Urinary bladder (tissue), 4 donors: Measurements from ENCODE around the gene CRBN. TPM values are rescaled to one million over a fixed set of nuclear protein-coding genes. Genes with fewer than 3 reads are reported as not detected.

Experiments used
- DNase-seq: peaks from one replicate; pipeline ENCODE4 v3.0.0-alpha.2; 2015; ENCODE audit errors: extremely low spot score
- H3K27ac ChIP-seq: one replicate; pipeline ENCODE4 v1.5.1; 2013; ENCODE audit warnings: low read depth, mild to moderate bottlenecking, moderate library complexity
- H3K36me3 ChIP-seq: one replicate; pipeline ENCODE4 v1.6.1; 2013; ENCODE audit warnings: mild to moderate bottlenecking, moderate library complexity; ENCODE audit not compliant: insufficient read depth
- H3K4me1 ChIP-seq: one replicate; pipeline ENCODE4 v1.6.1; 2013; ENCODE audit warnings: mild to moderate bottlenecking, moderate library complexity; ENCODE audit not compliant: insufficient read depth
- H3K4me3 ChIP-seq: one replicate; pipeline ENCODE4 v1.5.1; 2013; ENCODE audit warnings: low read depth, low read length
- WGBS: extraction: QIAGEN DNeasy Blood & Tissue Kit; methylation state at CpG from one replicate; pipeline ENCODE4 v1.1.7; 2013; 5-methylcytosine and 5-hydroxymethylcytosine counted together
- polyA plus RNA-seq: library from polyadenylated mRNA; stranded (reverse); fragments of 200-250 nt; gene quantifications from one replicate; pipeline ENCODE4 v1.2.3, GENCODE V29; 2013
- total RNA-seq: library from RNA; depleted of rRNA; stranded (reverse); fragments of >200 nt; gene quantifications from one replicate; pipeline ENCODE4 v1.2.3, GENCODE V29; 2014
- donor health status: healthy with polysubstance abuse.
- donor health status: healthy.

The CRBN gene
- total and polyA plus RNA-seq, 2 donors = 36.7 to 154 TPM

DNA sequence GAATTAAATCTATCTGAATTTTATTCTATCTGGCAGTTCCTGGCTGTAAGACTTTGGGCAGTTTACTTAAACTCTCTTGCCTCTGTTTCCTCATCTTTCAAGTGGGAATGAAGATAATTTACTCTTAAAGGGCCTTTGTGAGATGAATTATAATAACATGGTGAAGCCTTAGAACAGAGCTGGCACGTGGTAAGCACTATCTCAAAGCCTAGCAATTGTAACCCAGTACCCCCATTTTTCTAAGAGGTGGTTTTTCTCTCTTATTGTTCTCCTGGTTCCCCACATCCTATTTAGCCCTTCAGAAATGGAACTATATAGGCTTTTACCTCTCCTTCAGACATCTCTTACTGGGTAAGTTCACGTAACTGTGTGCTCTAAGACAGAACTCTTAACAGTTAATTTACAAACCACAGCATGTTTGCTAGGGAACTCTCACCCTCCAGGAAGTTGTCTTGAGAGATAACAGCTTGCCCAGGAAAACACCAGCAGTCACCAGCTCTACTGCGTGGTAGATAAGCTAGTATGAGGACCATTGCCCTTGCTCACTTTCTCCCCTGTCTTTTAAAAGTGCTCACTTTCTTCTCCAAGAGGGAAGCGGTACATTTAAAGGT is 12.3 kb upstream of the CRBN start:
- 27% methylated on average over 4 of the region's 4 CpGs for WGBS
- Histone ChIP-seq H3K4me1 (no peaks in the 10 kb centered on the region), H3K27ac (no peak overlapping the region), H3K4me3 (no peak overlapping the region), H3K36me3 (no peaks in the 10 kb centered on the region)
- DNase-seq = no peak

DNA sequence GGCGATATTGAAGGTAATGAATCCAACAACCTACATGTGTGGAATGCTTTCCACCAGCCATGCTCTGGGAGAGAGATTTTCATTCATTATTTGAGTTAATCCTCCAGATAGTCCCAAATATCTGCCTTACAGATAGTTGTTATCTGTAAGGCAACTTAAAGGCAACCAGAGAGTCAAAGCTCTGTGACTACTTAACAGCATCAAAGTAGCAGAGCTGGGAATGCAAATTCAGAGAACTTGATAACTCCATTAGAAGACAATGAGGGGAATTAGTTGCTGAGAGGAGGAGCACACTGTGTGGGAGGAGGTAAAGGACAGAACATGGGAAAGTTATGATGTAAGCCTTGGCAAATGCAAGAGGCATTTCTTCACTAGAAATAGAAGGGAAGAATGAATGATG is 10.5 kb upstream of the CRBN start:
- Histone ChIP-seq H3K27ac (no peak overlapping the region), H3K4me3 (no peak overlapping the region), H3K4me1 (no peaks in the 10 kb centered on the region), H3K36me3 (no peaks in the 10 kb centered on the region)
- 59% methylated on average over 1 of the region's 1 CpG for WGBS
- DNase-seq = no peak

DNA sequence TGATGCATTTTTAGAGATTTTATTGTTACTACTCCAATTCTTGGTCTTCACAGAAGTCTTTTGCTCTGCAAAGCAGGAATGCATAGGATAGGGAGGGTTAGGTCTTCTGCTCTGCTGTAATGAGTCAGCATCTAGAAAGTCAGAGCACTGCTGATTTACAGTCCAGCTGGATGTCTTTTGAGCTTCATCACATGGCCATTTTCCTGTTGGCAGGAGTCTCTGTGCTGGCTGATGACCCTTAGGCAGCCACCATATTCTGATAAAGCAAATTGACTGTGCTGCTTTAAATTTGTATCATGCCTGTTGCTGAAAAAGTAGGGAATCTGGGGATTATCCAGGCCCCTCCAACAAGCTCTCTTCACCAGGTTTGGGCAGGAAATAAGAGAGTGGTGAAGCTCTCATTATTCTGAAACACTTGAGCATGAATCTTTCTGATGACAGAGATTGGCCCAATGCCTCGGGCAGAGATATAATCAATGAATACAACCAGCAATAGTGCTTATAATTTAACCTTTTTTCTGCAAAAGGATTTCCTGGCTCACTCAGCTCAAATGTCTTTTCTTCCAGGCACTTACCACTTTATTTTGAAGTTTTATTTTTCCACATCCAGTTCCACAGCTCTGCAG is 9.7 kb upstream of the CRBN start:
- Histone ChIP-seq H3K36me3 (no peaks in the 10 kb centered on the region), H3K4me3 (no peak overlapping the region), H3K4me1 (no peaks in the 10 kb centered on the region), H3K27ac (no peak overlapping the region)
- DNase-seq = no peak
- 29% methylated on average over 1 of the region's 1 CpG for WGBS

DNA sequence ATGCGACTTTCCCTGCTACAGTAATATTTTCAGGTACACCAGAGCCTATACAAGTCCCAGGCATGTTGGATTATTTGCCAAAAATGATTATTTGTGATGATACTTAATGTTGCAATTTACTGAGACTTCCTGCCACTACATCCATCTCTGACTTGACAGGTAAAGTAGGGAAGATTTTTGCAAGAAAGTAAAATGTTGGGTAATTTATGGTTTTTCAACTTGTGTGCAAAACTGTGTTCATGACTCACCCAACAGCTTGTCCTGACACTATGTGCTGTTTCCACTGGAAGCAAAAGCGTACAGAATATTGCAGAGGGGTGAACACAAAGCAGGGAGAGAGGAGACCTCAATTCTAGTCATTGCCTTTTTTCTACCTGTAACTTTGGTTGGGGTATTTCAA is 5.4 kb upstream of the CRBN start:
- DNase-seq = no peak
- H3K4me3 ChIP-seq = no peak overlapping the region
- H3K36me3 ChIP-seq = no peaks in the 10 kb centered on the region
- H3K27ac ChIP-seq = no peak overlapping the region
- H3K4me1 ChIP-seq = peaks cover under 1% of the 10 kb centered on the region
- 61% methylated on average over 2 of the region's 2 CpGs for WGBS

DNA sequence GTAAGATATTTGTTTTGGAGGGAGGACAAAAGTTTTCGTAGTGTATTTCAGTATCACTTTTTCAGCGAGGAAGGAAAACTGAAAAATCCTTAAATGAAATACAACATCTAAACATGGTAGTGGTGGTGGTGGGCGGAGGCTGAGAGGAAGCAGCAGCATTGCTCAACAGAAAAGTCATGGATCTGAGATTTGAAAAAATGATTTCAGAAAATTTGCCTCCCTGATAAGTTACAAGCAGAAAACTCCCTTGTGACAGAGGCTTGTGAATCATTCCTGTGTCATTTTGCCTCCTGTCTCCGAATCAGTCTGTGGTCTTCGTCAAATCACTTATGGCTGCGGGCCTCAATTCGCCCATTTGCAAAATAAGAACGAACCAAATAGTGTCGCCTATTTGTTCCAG is 965 bp upstream of the CRBN start:
- H3K27ac ChIP-seq = no peak overlapping the region
- WGBS = 79% methylated on average over 9 of the region's 9 CpGs
- no peaks in the 10 kb centered on the region for H3K36me3 ChIP-seq
- no peak overlapping the region for H3K4me3 ChIP-seq
- no peak for DNase-seq
- H3K4me1 ChIP-seq = peaks cover 2% of the 10 kb centered on the region

DNA sequence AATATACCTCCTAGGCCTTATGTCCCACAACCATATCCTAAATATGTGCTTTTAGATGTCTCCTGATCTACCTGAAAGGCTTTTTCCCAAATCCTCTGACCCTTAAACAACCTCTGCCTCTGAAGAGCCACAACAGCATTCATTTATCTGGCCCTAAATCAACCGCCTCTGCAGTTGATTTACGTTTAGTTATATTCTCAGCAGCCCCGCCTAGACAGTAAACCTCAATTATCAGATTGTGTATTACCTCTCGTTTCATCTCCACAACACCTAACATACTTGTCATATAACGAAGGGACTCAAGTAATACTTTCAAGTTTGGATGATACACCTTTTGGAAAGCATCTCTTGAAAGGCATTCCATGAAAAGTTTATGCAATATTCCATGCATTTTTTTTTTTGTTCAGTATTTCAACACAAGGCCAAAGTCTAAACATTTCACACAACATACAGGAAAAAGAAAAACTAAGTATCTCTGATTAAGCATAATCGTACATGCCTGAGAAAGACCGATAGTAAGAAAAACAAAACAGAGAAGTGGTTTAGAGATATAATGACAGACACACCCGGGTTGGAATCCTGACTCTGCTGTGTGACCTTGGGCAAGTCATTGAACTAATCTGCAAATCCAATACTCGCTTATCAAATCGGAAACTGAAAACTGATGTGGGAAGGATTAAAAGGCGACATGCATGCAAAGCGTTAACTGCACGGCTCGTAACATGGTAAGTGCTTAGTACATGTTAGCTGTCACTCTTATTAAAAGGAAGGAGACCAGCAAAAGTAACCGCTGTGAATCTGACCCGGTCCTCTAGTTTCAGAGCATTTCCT is 778 bp downstream of the CRBN start:
- peak overlapping the region; percentile 84 for H3K4me3 ChIP-seq
- H3K27ac ChIP-seq = no peak overlapping the region
- peaks cover 2% of the 10 kb centered on the region for H3K4me1 ChIP-seq
- 21% methylated on average over 16 of the region's 16 CpGs for WGBS
- DNase-seq = no peak
- H3K36me3 ChIP-seq = no peaks in the 10 kb centered on the region

DNA sequence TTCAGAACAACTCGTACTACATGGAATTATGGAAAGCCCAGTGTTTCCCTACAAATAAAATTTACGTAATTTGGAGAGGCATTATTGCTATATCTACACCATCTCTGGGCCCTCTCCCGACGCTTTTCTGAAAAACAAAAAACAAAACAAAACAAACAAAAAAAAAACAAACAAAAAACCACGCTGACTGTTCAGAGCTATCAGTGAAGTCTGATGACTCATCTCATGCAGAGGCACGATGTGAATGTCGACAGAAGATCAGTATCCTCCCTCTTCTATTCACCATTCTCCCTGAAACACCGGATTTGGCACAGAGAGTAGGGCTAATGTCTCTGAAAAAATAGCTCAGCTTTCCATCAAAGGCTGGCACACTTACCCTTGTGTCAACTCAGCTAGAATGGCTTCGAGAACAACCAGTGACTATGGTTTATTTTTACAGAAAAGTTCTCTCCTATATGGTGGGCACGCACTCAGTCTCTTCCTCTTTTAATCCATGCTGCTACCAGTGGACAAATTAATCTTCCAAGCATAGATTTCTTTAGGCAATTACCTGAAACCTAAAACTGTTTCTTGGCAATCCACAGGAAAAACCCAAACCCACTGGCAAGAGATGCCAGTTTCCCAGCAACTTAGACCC is 1.5 kb downstream of the CRBN start:
- H3K27ac ChIP-seq = no peak overlapping the region
- H3K4me3 ChIP-seq = peak overlapping the region; percentile 84
- WGBS = 52% methylated on average over 10 of the region's 10 CpGs

DNA sequence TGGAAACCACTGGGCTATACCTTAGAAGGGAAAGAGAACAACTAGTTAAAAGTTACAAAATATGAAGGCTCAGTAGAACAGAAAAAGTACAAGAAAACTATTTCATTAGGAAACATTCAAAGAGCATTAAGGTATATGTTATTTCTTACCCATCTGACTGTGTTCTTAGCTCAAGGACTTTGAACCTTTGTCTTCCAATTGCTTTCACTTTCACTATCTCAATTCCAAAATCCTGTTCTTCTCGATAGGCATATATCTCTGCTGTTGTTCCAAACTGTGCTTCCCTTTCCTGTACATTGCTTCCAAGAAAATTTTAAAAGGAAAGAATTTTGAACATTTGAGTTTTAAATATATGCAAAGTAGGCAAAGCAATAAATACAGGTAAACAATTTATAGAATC is 6.9 kb downstream of the CRBN start:
- WGBS = 64% methylated on average over 1 of the region's 1 CpG
- no peak for DNase-seq
- no peaks in the 10 kb centered on the region for H3K4me1 ChIP-seq
- H3K27ac ChIP-seq = peak overlapping the region; percentile 41
- no peak overlapping the region for H3K4me3 ChIP-seq
- peaks cover 5% of the 10 kb centered on the region for H3K36me3 ChIP-seq

More for the DNA sequence above, 1.5 kb downstream of the CRBN start:
- no peak for DNase-seq
- H3K36me3 ChIP-seq = no peaks in the 10 kb centered on the region
- peaks cover 2% of the 10 kb centered on the region for H3K4me1 ChIP-seq

DNA sequence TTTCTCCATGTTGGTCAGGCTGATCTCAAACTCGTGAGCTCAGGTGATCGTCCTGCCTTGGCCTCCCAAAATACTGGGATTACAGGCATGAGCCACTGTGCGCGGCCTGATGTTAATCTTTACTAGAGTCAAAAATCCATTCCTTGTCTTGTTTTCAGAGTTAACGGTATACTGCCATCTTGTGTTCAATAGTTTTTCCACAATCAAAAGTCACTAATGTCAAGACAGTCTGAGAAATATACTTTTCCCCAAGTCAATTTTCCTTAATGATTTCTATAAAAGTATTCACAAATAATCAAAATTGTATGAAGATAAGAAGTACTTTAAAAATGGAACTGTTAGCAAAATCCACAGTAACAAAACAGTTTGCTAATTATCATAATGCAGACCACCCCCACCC is 8.5 kb downstream of the CRBN start:
- Histone ChIP-seq H3K36me3 (peaks cover 5% of the 10 kb centered on the region), H3K27ac (no peak overlapping the region), H3K4me3 (no peak overlapping the region), H3K4me1 (no peaks in the 10 kb centered on the region)
- no peak for DNase-seq
- 34% methylated on average over 5 of the region's 5 CpGs for WGBS

DNA sequence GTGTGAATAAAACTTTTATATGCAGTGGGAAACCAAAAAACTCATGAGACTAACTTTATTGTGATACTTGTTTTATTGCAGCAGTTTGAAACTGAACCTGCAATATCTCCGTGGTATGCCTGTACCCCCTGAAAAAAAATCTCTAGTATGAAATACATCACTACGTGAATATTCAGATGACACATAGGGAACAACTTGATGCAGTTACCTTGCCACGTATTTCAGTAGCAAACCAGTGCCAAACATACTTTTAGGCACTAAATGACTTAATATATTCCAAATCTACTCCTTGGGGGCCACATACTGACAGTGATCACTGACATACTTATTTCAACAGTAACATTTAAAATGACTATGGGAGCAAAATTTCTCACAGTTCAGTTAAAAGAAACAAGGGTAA is 13.8 kb downstream of the CRBN start:
- H3K27ac ChIP-seq = no peak overlapping the region
- peaks cover 5% of the 10 kb centered on the region for H3K36me3 ChIP-seq
- 96% methylated on average over 3 of the region's 3 CpGs for WGBS
- no peaks in the 10 kb centered on the region for H3K4me1 ChIP-seq
- no peak for DNase-seq
- H3K4me3 ChIP-seq = no peak overlapping the region

DNA sequence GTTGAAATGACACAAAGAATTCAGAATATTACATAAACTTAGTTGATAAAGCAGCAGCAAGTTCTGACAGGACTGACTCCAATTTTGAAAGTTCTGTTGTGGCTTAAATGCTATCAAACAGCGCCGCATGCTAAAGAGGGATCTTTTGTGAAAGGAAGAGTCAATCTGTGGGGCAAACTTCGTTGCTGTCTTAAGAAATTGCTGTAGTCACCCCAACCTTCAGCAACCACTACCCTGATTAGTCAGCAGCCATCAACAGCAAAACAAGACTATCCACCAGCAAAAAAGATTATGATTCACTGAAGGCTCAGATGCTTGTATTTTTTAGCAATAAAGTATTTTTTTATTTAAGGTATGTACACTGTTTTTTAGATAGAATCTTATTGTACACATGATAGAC is 14.2 kb downstream of the CRBN start:
- Histone ChIP-seq H3K4me3 (no peak overlapping the region), H3K27ac (no peak overlapping the region), H3K36me3 (peaks cover 5% of the 10 kb centered on the region), H3K4me1 (no peaks in the 10 kb centered on the region)
- no peak for DNase-seq
- WGBS = 67% methylated on average over 3 of the region's 3 CpGs

DNA sequence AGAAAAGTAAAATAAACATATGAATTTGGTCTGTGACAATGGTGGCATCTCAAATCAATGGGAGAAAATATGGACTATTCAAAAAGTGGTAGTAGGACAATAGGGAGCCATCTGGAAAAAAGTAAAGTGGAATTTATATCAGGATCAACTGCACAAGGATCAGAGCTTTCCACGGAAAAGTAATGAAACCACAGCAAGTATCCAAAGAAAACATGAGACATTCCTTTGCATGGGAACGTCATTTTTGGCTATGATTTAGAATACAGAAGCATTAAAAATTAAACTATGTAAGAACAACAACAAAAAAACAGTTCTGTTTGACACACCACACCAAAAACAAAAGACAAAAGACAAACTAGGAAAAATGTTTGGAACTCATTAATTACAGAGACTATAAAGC is 18.7 kb downstream of the CRBN start:
- H3K27ac ChIP-seq = no peak overlapping the region
- DNase-seq = no peak
- H3K4me1 ChIP-seq = no peaks in the 10 kb centered on the region
- no peak overlapping the region for H3K4me3 ChIP-seq
- H3K36me3 ChIP-seq = peaks cover 6% of the 10 kb centered on the region
- 59% methylated on average over 2 of the region's 2 CpGs for WGBS

DNA sequence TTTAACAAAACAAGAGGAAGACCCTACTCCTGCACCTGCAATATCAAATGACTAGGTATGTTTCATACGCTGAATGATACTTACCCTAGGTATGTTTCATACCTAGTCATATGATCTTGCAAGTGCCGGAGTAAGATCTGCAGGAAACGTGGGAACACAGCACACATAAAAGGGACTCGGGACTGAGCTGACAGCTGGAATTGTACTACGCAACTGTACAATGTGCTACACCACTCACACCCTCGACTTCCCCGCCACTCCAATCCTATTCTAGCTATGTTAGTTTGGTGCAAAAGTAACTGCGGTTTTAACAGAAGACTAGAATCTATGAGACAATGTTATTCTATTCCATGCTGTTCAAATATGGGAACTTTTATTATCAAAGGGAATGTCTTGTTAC is 22.0 kb downstream of the CRBN start:
- Histone ChIP-seq H3K4me3 (no peak overlapping the region), H3K36me3 (peaks cover 7% of the 10 kb centered on the region), H3K27ac (no peak overlapping the region), H3K4me1 (no peaks in the 10 kb centered on the region)
- no peak for DNase-seq
- WGBS = 92% methylated on average over 8 of the region's 8 CpGs
